Measurements from ENCODE around the gene TPPP3. TPM values are rescaled to one million over a fixed set of nuclear protein-coding genes. Genes with fewer than 3 reads are reported as not detected.
"Not testable (repeated sequence)": the region's sequence is repeated elsewhere in the genome, so short reads cannot be mapped to it uniquely, and the experiment has no call there.

TPPP3 gene
- total RNA-seq, 4 donors from 2014 or later = 29.6 to 197 (median 89.7) TPM

DNA sequence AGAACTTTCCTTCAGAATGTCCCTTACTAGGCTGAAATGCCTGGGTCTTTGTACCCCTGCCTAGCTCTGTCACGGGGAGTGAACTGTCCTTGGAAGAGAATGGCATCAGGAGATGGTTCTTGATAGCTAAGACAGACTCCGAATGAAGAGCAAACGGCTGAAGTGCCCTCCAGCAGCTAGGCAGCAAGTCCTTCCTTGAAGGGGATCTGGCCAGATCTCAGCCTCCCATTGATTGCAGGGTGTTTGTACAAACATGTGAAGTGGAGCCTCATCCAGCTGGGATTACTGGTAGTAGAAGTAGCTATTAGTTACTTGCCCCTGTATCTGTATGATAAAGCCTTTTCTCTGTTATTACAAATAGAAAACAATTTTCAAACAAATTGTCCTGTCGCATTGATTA, 35.7 kb downstream of the TPPP3 start:
- TF ChIP-seq CTCF (IDR thresholded peaks at IDR 0.05) = no peak
- no peak for TF ChIP-seq POLR2A (IDR thresholded peaks at IDR 0.05)
- intact Hi-C loops (cut with DNase I; ENCODE audit: low total_unique reads) = no loop called here
- no peak for DNase-seq (ENCODE audit: low spot score in 2 of 2)
- 69 to 87% methylated on average over 4 of the region's 4 CpGs for WGBS, 2 donors
- H3K4me3 ChIP-seq (ENCODE audit: low read depth, poor library complexity, severe bottlenecking) = no peak overlapping the region

GRCh38 chr16:67356396-67356795, 36.9 kb downstream of the TPPP3 start:
- no peak overlapping the region for H3K4me3 ChIP-seq (ENCODE audit: low read depth, poor library complexity, severe bottlenecking)
- TF ChIP-seq CTCF (IDR thresholded peaks at IDR 0.05) (no peak), POLR2A (IDR thresholded peaks at IDR 0.05) (no peak)
- intact Hi-C loops (cut with DNase I; ENCODE audit: low total_unique reads) = no loop called here
- WGBS, 2 donors = 76 to 80% methylated on average over 3 of the region's 3 CpGs
- no peak for DNase-seq (ENCODE audit: low spot score in 2 of 2)

GRCh38 chr16:67352463-67352862, 40.8 kb downstream of the TPPP3 start:
- WGBS, 2 donors = 95 to 96% methylated on average over 3 of the region's 3 CpGs
- intact Hi-C loops (cut with DNase I; ENCODE audit: low total_unique reads) = not testable (repeated sequence)

DNA sequence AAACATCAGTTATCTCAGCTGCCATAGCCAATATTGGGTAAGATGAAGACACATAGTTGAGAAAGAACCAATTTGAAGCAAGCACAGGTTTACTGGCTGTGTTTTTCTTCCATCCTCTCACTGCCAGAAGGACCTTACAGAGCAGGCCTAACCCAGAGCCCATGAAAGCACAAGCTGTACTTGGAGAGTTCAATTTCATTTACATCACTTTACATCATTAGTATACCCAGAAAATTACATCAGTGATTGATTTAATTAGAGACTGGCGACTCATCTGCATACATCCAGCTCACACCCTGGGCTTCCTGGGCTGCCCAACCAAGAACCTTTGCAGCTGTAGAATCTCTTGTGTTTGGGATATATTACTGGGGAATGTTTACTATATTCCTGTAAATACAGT, 43.0 kb downstream of the TPPP3 start:
- WGBS, 2 donors = 82 to 88% methylated on average over 1 of the region's 1 CpG
- no peak overlapping the region for H3K4me3 ChIP-seq (ENCODE audit: low read depth, poor library complexity, severe bottlenecking)
- TF ChIP-seq POLR2A (IDR thresholded peaks at IDR 0.05) = no peak
- TF ChIP-seq CTCF (IDR thresholded peaks at IDR 0.05) = no peak
- intact Hi-C loops (cut with DNase I; ENCODE audit: low total_unique reads) = no loop called here
- DNase-seq (ENCODE audit: low spot score in 2 of 2) = no peak

More at GRCh38 chr16:67352463-67352862, 40.8 kb downstream of the TPPP3 start:
- not testable (repeated sequence) for H3K4me3 ChIP-seq (ENCODE audit: low read depth, poor library complexity, severe bottlenecking); DNase-seq (ENCODE audit: low spot score in 2 of 2)

GRCh38 chr16:67349172-67349571, 44.1 kb downstream of the TPPP3 start:
- TF ChIP-seq CTCF (IDR thresholded peaks at IDR 0.05) = no peak
- TF ChIP-seq POLR2A (IDR thresholded peaks at IDR 0.05) = no peak
- no peak overlapping the region for H3K4me3 ChIP-seq (ENCODE audit: low read depth, poor library complexity, severe bottlenecking)
- intact Hi-C loops (cut with DNase I; ENCODE audit: low total_unique reads) = no loop called here
- DNase-seq (ENCODE audit: low spot score in 2 of 2) = no peak

GRCh38 chr16:67346341-67346740, 47.0 kb downstream of the TPPP3 start:
- TF ChIP-seq CTCF (IDR thresholded peaks at IDR 0.05) = no peak
- TF ChIP-seq POLR2A (IDR thresholded peaks at IDR 0.05) = no peak
- DNase-seq (ENCODE audit: low spot score in 2 of 2) = no peak
- intact Hi-C loops (cut with DNase I; ENCODE audit: low total_unique reads) = no loop called here
- no peak overlapping the region for H3K4me3 ChIP-seq (ENCODE audit: low read depth, poor library complexity, severe bottlenecking)
- 73 to 82% methylated on average over 3 of the region's 3 CpGs for WGBS, 2 donors

Measured in lower leg skin (tissue), 4 donors.